Renal cortex interstitium (tissue), 3 donors: ENCODE measurements around the gene USP17L21. TPM values are rescaled to one million over a fixed set of nuclear protein-coding genes. Genes with fewer than 3 reads are reported as not detected.

ENCODE experiments used
- polyA plus RNA-seq, 3 donors: library from polyadenylated mRNA; unstranded; fragments of 120-200 nt; gene quantifications; one replicate each; pipeline ENCODE4 v1.2.1, GENCODE V29; 2013; ENCODE audit not compliant: insufficient read length in 3 of 3

Gene USP17L21
- polyA plus RNA-seq, 3 donors, result not detected

Other genes with a start within 250 kb of the USP17L21 start
- under 1 TPM in 2 of 3 donors, not detected in 1; 0.11 to 0.20 TPM for gene FAM90A26, start 92.5 kb upstream of the USP17L21 start, polyA plus RNA-seq
- gene USP17L10, start 52.2 kb upstream of the USP17L21 start, polyA plus RNA-seq, result not detected
- gene USP17L11, start 47.5 kb upstream of the USP17L21 start, polyA plus RNA-seq, result not detected
- not detected for gene USP17L12, start 42.7 kb upstream of the USP17L21 start, polyA plus RNA-seq
- not detected for gene USP17L13, start 38.0 kb upstream of the USP17L21 start, polyA plus RNA-seq
- not detected for gene USP17L15, start 28.5 kb upstream of the USP17L21 start, polyA plus RNA-seq
- not detected for gene USP17L17, start 19.0 kb upstream of the USP17L21 start, polyA plus RNA-seq
- not detected for gene USP17L18, start 14.2 kb upstream of the USP17L21 start, polyA plus RNA-seq
- not detected for gene USP17L19, start 9.5 kb upstream of the USP17L21 start, polyA plus RNA-seq
- gene USP17L20, start 4.7 kb upstream of the USP17L21 start, polyA plus RNA-seq, result not detected
- not detected for gene USP17L22, start 4.7 kb downstream of the USP17L21 start, polyA plus RNA-seq
- not detected for gene USP17L24, start 62.3 kb downstream of the USP17L21 start, polyA plus RNA-seq
- not detected for gene USP17L25, start 67.0 kb downstream of the USP17L21 start, polyA plus RNA-seq
- gene USP17L26, start 71.8 kb downstream of the USP17L21 start, polyA plus RNA-seq, result not detected
- not detected for gene USP17L5, start 76.5 kb downstream of the USP17L21 start, polyA plus RNA-seq
- gene USP17L27, start 81.3 kb downstream of the USP17L21 start, polyA plus RNA-seq, result not detected
- not detected for gene USP17L28, start 86.0 kb downstream of the USP17L21 start, polyA plus RNA-seq
- gene USP17L29, start 90.8 kb downstream of the USP17L21 start, polyA plus RNA-seq, result not detected
- not detected for gene USP17L30, start 100.3 kb downstream of the USP17L21 start, polyA plus RNA-seq
- gene DEFB131A, start 181.5 kb downstream of the USP17L21 start, polyA plus RNA-seq, result not detected